Thyroid gland (tissue), 4 donors: ENCODE measurements around the gene OR8B12. TPM values are rescaled to one million over a fixed set of nuclear protein-coding genes. Genes with fewer than 3 reads are reported as not detected.

Source experiments
- DNase-seq, 2 donors: peaks; one replicate each; pipeline ENCODE4 v3.0.0-alpha.2; 2019
- H3K27ac ChIP-seq, 3 donors: fragments of 200-600 bp; sonication (generic); 1 replicate in 2 of 3; 2 replicates in 1 of 3; pipeline ENCODE4 v1.5.1; 2016 to 2019; ENCODE audit warnings: mild to moderate bottlenecking in 1 of 3, moderate library complexity in 1 of 3
- H3K27me3 ChIP-seq: fragments of 200-600 bp; sonication (generic); one replicate; pipeline ENCODE4 v1.5.1; 2019
- H3K36me3 ChIP-seq, 2 donors: fragments of 200-600 bp; sonication (generic); one replicate each; pipeline ENCODE4 v1.5.1; 2016 to 2019
- H3K4me1 ChIP-seq, 2 donors: fragments of 200-600 bp; sonication (generic); one replicate each; pipeline ENCODE4 v1.5.1; 2017 to 2019
- H3K4me3 ChIP-seq, 3 donors: fragments of 200-600 bp; sonication (generic); replicated peaks in 1 of 3; 1 replicate in 2 of 3; 2 replicates in 1 of 3; pipeline ENCODE4 v1.5.1; 2016; ENCODE audit warnings: mild to moderate bottlenecking in 1 of 3
- H3K9me3 ChIP-seq: fragments of 200-600 bp; sonication (generic); one replicate; pipeline ENCODE4 v1.5.1; 2017
- CTCF ChIP-seq, 6 experiments: fragments of 200-600 bp in 3 of 6; fragments of 450-650 bp in 3 of 6; sonication (generic) in 3 of 6; IDR thresholded peaks; one replicate each; pipeline ENCODE4 v1.5.1; 2016 to 2019; ENCODE audit warnings: antibody characterized with exemption in 6 of 6, mild to moderate bottlenecking in 2 of 6, inconsistent platforms in 1 of 6, moderate library complexity in 1 of 6
- POLR2A ChIP-seq, 2 donors: fragments of 450-650 bp; IDR thresholded peaks; one replicate each; pipeline ENCODE4 v1.6.1; 2017; ENCODE audit warnings: antibody characterized with exemption in 2 of 2, mild to moderate bottlenecking in 2 of 2, moderate library complexity in 1 of 2
- WGBS, 2 donors: methylation state at CpG; one replicate each; pipeline ENCODE4 v1.1.5; 2017; 5-methylcytosine and 5-hydroxymethylcytosine counted together
- intact Hi-C: fragments of 100-400 bp; cut with DNase I; formaldehyde crosslinking; loops from one replicate; pipeline ENCODE4 v1.15.1; 2023
- total RNA-seq, 4 donors: library from RNA; depleted of rRNA; stranded (reverse); fragments of >200 nt; gene quantifications; one replicate each; pipeline ENCODE4 v1.2.3, GENCODE V29; 2016

The OR8B12 gene
- total RNA-seq, 4 donors from 2014 or later: not detected

- WGBS, 2 donors: 90 to 93% methylated on average over 8 of the region's 8 CpGs
- Histone ChIP-seq H3K27me3 (no peaks in the 10 kb centered on the region), H3K36me3 (no peaks in the 10 kb centered on the region), H3K27ac (no peak overlapping the region), H3K4me1 (no peaks in the 10 kb centered on the region), H3K9me3 (no peaks in the 10 kb centered on the region), H3K4me3 (no peak overlapping the region)
- no peak for TF ChIP-seq CTCF (IDR thresholded peaks at IDR 0.05)
- TF ChIP-seq POLR2A (IDR thresholded peaks at IDR 0.05): no peak
- intact Hi-C loops: loop anchor here (5.0 kb wide), 1 partner anchor 171 kb away; no protein-coding TSS in a partner anchor
- DNase-seq: no peak
Measured at GRCh38 chr11:124583781-124584180, 40.3 kb upstream of the OR8B12 start.

GRCh38 chr11:124582565-124582964 lies 39.1 kb upstream of the OR8B12 start:
- Histone ChIP-seq H3K4me1 (peaks cover 0 to 7% of the 10 kb centered on the region in 2 donors), H3K4me3 (no peak overlapping the region), H3K27ac (no peak overlapping the region), H3K27me3 (no peaks in the 10 kb centered on the region), H3K9me3 (no peaks in the 10 kb centered on the region), H3K36me3 (no peaks in the 10 kb centered on the region)
- WGBS, 2 donors: 92 to 93% methylated on average over 2 of the region's 2 CpGs
- TF ChIP-seq CTCF (IDR thresholded peaks at IDR 0.05) (no peak), POLR2A (IDR thresholded peaks at IDR 0.05) (no peak)
- intact Hi-C loops: loop anchor here (5.0 kb wide), 1 partner anchor 170 kb away; no protein-coding TSS in a partner anchor
- DNase-seq: no peak

GRCh38 chr11:124581817-124582216 lies 38.4 kb upstream of the OR8B12 start:
- intact Hi-C loops: loop anchor here (5.0 kb wide), 1 partner anchor 170 kb away; no protein-coding TSS in a partner anchor
- H3K9me3 ChIP-seq: no peaks in the 10 kb centered on the region
- H3K4me3 ChIP-seq: no peak overlapping the region
- no peaks in the 10 kb centered on the region for H3K36me3 ChIP-seq
- peak; percentile 53 to 54 for DNase-seq
- no peak overlapping the region for H3K27ac ChIP-seq
- no peaks in the 10 kb centered on the region for H3K27me3 ChIP-seq
- TF ChIP-seq POLR2A (IDR thresholded peaks at IDR 0.05): no peak
- TF ChIP-seq CTCF (IDR thresholded peaks at IDR 0.05): no peak
- 41 to 64% methylated on average over 5 to 6 of the region's 6 CpGs for WGBS, 2 donors
- peaks cover 0 to 13% of the 10 kb centered on the region in 2 donors for H3K4me1 ChIP-seq

- no peak overlapping the region for H3K4me3 ChIP-seq
- H3K9me3 ChIP-seq: no peaks in the 10 kb centered on the region
- TF ChIP-seq POLR2A (IDR thresholded peaks at IDR 0.05): no peak
- TF ChIP-seq CTCF (IDR thresholded peaks at IDR 0.05): no peak
- H3K27me3 ChIP-seq: no peaks in the 10 kb centered on the region
- no peaks in the 10 kb centered on the region for H3K36me3 ChIP-seq
- H3K4me1 ChIP-seq: peaks cover 0 to 15% of the 10 kb centered on the region in 2 donors
- H3K27ac ChIP-seq: no peak overlapping the region
- intact Hi-C loops: no loop called here
- DNase-seq: no peak
- WGBS, 2 donors: 41 to 59% methylated on average over 4 of the region's 4 CpGs
Measured at GRCh38 chr11:124578761-124579160, 35.3 kb upstream of the OR8B12 start.

GRCh38 chr11:124577716-124578427 lies 34.4 kb upstream of the OR8B12 start:
- WGBS, 2 donors: 56 to 61% methylated on average over 6 of the region's 6 CpGs
- H3K27ac ChIP-seq: peak overlapping the region in 1 of 3 donors; percentile 18
- no peaks in the 10 kb centered on the region for H3K36me3 ChIP-seq
- intact Hi-C loops: no loop called here
- H3K4me3 ChIP-seq: no peak overlapping the region
- DNase-seq: peak; percentile 17 to 18
- TF ChIP-seq CTCF (IDR thresholded peaks at IDR 0.05) (no peak), POLR2A (IDR thresholded peaks at IDR 0.05) (no peak)
- peaks cover 0 to 15% of the 10 kb centered on the region in 2 donors for H3K4me1 ChIP-seq
- H3K27me3 ChIP-seq: no peaks in the 10 kb centered on the region
- H3K9me3 ChIP-seq: no peaks in the 10 kb centered on the region
